Measurements from ENCODE around the gene REPS2.

Gene REPS2

GRCh38 chrX:17182317-17182716 lies 235.9 kb downstream of the REPS2 start:
- Histone ChIP-seq H3K4me1 (ENCODE audit: control insufficient read depth, low read length) (no peaks in the 10 kb centered on the region), H3K36me3 (ENCODE audit: control insufficient read depth, low read length) (no peaks in the 10 kb centered on the region), H3F3A (ENCODE audit: control insufficient read depth, insufficient read depth) (no peaks in the 10 kb centered on the region), H3K9me3 (ENCODE audit: control insufficient read depth, insufficient read depth, low read length) (no peaks in the 10 kb centered on the region), H3K27ac (ENCODE audit: low read depth, low read length) (no peak overlapping the region), H4K20me1 (ENCODE audit: control insufficient read depth, insufficient read depth, low read depth, low read length) (no peaks in the 10 kb centered on the region), H3K4me3 (ENCODE audit: low read length) (no peak overlapping the region), H3K9me2 (replicated peaks; ENCODE audit: control insufficient read depth, low read length) (no peaks in the 10 kb centered on the region), H3K27me3 (ENCODE audit: control insufficient read depth, low read length) (no peaks in the 10 kb centered on the region), H3K4me2 (ENCODE audit: low read length) (no peak overlapping the region), H3K79me2 (ENCODE audit: control insufficient read depth, low read length) (no peaks in the 10 kb centered on the region)
- TF ChIP-seq EZH2phosphoT487 (IDR thresholded peaks at IDR 0.05; ENCODE audit: borderline replicate concordance, low read length) (no peak), CTCF (IDR thresholded peaks at IDR 0.05; ENCODE audit: low read depth, low read length, poor library complexity, severe bottlenecking) (no peak)

- H3K27me3 ChIP-seq (ENCODE audit: control insufficient read depth, low read length) = no peaks in the 10 kb centered on the region
- no peaks in the 10 kb centered on the region for H3K9me2 ChIP-seq (replicated peaks; ENCODE audit: control insufficient read depth, low read length)
- H3F3A ChIP-seq (ENCODE audit: control insufficient read depth, insufficient read depth) = no peaks in the 10 kb centered on the region
- no peak overlapping the region for H3K4me2 ChIP-seq (ENCODE audit: low read length)
- H3K4me1 ChIP-seq (ENCODE audit: control insufficient read depth, low read length) = no peaks in the 10 kb centered on the region
- no peaks in the 10 kb centered on the region for H4K20me1 ChIP-seq (ENCODE audit: control insufficient read depth, insufficient read depth, low read depth, low read length)
- H3K79me2 ChIP-seq (ENCODE audit: control insufficient read depth, low read length) = no peaks in the 10 kb centered on the region
- H3K36me3 ChIP-seq (ENCODE audit: control insufficient read depth, low read length) = no peaks in the 10 kb centered on the region
- TF ChIP-seq EZH2phosphoT487 (IDR thresholded peaks at IDR 0.05; ENCODE audit: borderline replicate concordance, low read length) (no peak), CTCF (IDR thresholded peaks at IDR 0.05; ENCODE audit: low read depth, low read length, poor library complexity, severe bottlenecking) (no peak)
- H3K4me3 ChIP-seq (ENCODE audit: low read length) = no peak overlapping the region
- no peak overlapping the region for H3K27ac ChIP-seq (ENCODE audit: low read depth, low read length)
- no peaks in the 10 kb centered on the region for H3K9me3 ChIP-seq (ENCODE audit: control insufficient read depth, insufficient read depth, low read length)
Measured at GRCh38 chrX:17183566-17183965, 237.1 kb downstream of the REPS2 start.

GRCh38 chrX:17185431-17185830 lies 239.0 kb downstream of the REPS2 start:
- Histone ChIP-seq H3K36me3 (ENCODE audit: control insufficient read depth, low read length) (no peaks in the 10 kb centered on the region), H3K4me2 (ENCODE audit: low read length) (no peak overlapping the region), H3K4me3 (ENCODE audit: low read length) (no peak overlapping the region), H3K27ac (ENCODE audit: low read depth, low read length) (no peak overlapping the region), H3F3A (ENCODE audit: control insufficient read depth, insufficient read depth) (no peaks in the 10 kb centered on the region), H3K79me2 (ENCODE audit: control insufficient read depth, low read length) (no peaks in the 10 kb centered on the region), H3K9me3 (ENCODE audit: control insufficient read depth, insufficient read depth, low read length) (no peaks in the 10 kb centered on the region), H4K20me1 (ENCODE audit: control insufficient read depth, insufficient read depth, low read depth, low read length) (no peaks in the 10 kb centered on the region), H3K27me3 (ENCODE audit: control insufficient read depth, low read length) (no peaks in the 10 kb centered on the region), H3K4me1 (ENCODE audit: control insufficient read depth, low read length) (no peaks in the 10 kb centered on the region), H3K9me2 (replicated peaks; ENCODE audit: control insufficient read depth, low read length) (no peaks in the 10 kb centered on the region)
- TF ChIP-seq EZH2phosphoT487 (IDR thresholded peaks at IDR 0.05; ENCODE audit: borderline replicate concordance, low read length) (no peak), CTCF (IDR thresholded peaks at IDR 0.05; ENCODE audit: low read depth, low read length, poor library complexity, severe bottlenecking) (no peak)

Data from DOHH2 (cell line).